Activated T-helper 1 cell treated with anti-CD3 and anti-CD28 coated beads, Interleukin-12 subunit alpha, Interleukin-12 subunit beta, Interleukin-2, Interleukin-4 antibody, amounts not matched to agents 30 ng/mL and 10 ng/mL and 1 ng/mL, durations not matched to agents 14 hours and 24 hours and 36 hours (primary cell): ENCODE measurements around the gene CNKSR3. TPM values are rescaled to one million over a fixed set of nuclear protein-coding genes. Genes with fewer than 3 reads are reported as not detected.

Experiments used
- DNase-seq: peaks from one replicate; pipeline ENCODE4 v3.0.0; 2021; ENCODE audit warnings: low spot score
- H3K27ac Mint-ChIP-seq: one replicate; pipeline ENCODE4 v1.8.0; 2021; ENCODE audit warnings: mild to moderate bottlenecking, mixed read lengths
- H3K27me3 Mint-ChIP-seq: one replicate; pipeline ENCODE4 v1.8.0; 2022; ENCODE audit warnings: mild to moderate bottlenecking, moderate library complexity, mixed read lengths; ENCODE audit not compliant: insufficient read depth
- H3K36me3 Mint-ChIP-seq: one replicate; pipeline ENCODE4 v1.8.0; 2021; ENCODE audit warnings: low read depth, mixed read lengths
- H3K4me1 Mint-ChIP-seq: one replicate; pipeline ENCODE4 v1.8.0; 2021; ENCODE audit warnings: low read depth, mixed read lengths
- H3K4me3 Mint-ChIP-seq: one replicate; pipeline ENCODE4 v1.8.0; 2021; ENCODE audit warnings: mild to moderate bottlenecking, moderate library complexity, mixed read lengths
- H3K9me3 Mint-ChIP-seq: one replicate; pipeline ENCODE4 v1.8.0; 2021; ENCODE audit warnings: mixed read lengths
- intact Hi-C: fragments of 100-400 bp; cut with micrococcal nuclease; formaldehyde crosslinking; loops from one replicate; pipeline ENCODE4 v1.15.1; 2024
- total RNA-seq: library from RNA; stranded (reverse); gene quantifications from 2 replicates; pipeline ENCODE4 v1.2.3, GENCODE V29; 2022

Gene CNKSR3
- total RNA-seq, 1 donor from 2014 or later, result not detected

GRCh38 chr6:154494592-154495311 lies 15.7 kb downstream of the CNKSR3 start:
- Mint-ChIP-seq H3K9me3 (no peaks in the 10 kb centered on the region), H3K36me3 (no peaks in the 10 kb centered on the region), H3K27ac (no peak overlapping the region), H3K27me3 (peaks cover 3% of the 10 kb centered on the region), H3K4me1 (no peaks in the 10 kb centered on the region), H3K4me3 (no peak overlapping the region)
- intact Hi-C loops, result no loop called here
- DNase-seq, result no peak

- Mint-ChIP-seq H3K4me3 (no peak overlapping the region), H3K27ac (no peak overlapping the region)
- intact Hi-C loops, result no loop called here
Observed at GRCh38 chr6:154491567-154492470, 18.7 kb downstream of the CNKSR3 start.

GRCh38 chr6:154489822-154490221 lies 20.7 kb downstream of the CNKSR3 start:
- H3K4me3 Mint-ChIP-seq, result no peak overlapping the region
- H3K9me3 Mint-ChIP-seq, result no peaks in the 10 kb centered on the region
- H3K36me3 Mint-ChIP-seq, result no peaks in the 10 kb centered on the region
- no peak for DNase-seq
- H3K27ac Mint-ChIP-seq, result no peak overlapping the region
- intact Hi-C loops, result no loop called here
- H3K27me3 Mint-ChIP-seq, result peaks cover 5% of the 10 kb centered on the region
- H3K4me1 Mint-ChIP-seq, result no peaks in the 10 kb centered on the region

More at GRCh38 chr6:154491567-154492470, 18.7 kb downstream of the CNKSR3 start:
- no peaks in the 10 kb centered on the region for H3K36me3 Mint-ChIP-seq
- H3K9me3 Mint-ChIP-seq, result no peaks in the 10 kb centered on the region
- no peaks in the 10 kb centered on the region for H3K4me1 Mint-ChIP-seq
- H3K27me3 Mint-ChIP-seq, result peaks cover 5% of the 10 kb centered on the region
- no peak for DNase-seq

- Mint-ChIP-seq H3K4me1 (no peaks in the 10 kb centered on the region), H3K9me3 (no peaks in the 10 kb centered on the region), H3K4me3 (no peak overlapping the region), H3K27me3 (peaks cover 5% of the 10 kb centered on the region), H3K36me3 (no peaks in the 10 kb centered on the region), H3K27ac (no peak overlapping the region)
- DNase-seq, result no peak
- intact Hi-C loops, result no loop called here
Observed at GRCh38 chr6:154488802-154489437, 21.6 kb downstream of the CNKSR3 start.

- Mint-ChIP-seq H3K9me3 (no peaks in the 10 kb centered on the region), H3K27ac (no peak overlapping the region), H3K36me3 (no peaks in the 10 kb centered on the region), H3K27me3 (peaks cover 5% of the 10 kb centered on the region), H3K4me1 (no peaks in the 10 kb centered on the region), H3K4me3 (no peak overlapping the region)
- intact Hi-C loops, result no loop called here
- DNase-seq, result no peak
Observed at GRCh38 chr6:154488248-154488593, 22.3 kb downstream of the CNKSR3 start.

- DNase-seq, result no peak
- Mint-ChIP-seq H3K4me3 (no peak overlapping the region), H3K27me3 (peaks cover 5% of the 10 kb centered on the region), H3K27ac (no peak overlapping the region), H3K4me1 (no peaks in the 10 kb centered on the region), H3K9me3 (no peaks in the 10 kb centered on the region), H3K36me3 (no peaks in the 10 kb centered on the region)
- intact Hi-C loops, result no loop called here
Observed at GRCh38 chr6:154487367-154488247, 22.9 kb downstream of the CNKSR3 start.

- intact Hi-C loops, result no loop called here
- Mint-ChIP-seq H3K36me3 (no peaks in the 10 kb centered on the region), H3K27ac (no peak overlapping the region), H3K9me3 (no peaks in the 10 kb centered on the region), H3K4me3 (no peak overlapping the region), H3K4me1 (no peaks in the 10 kb centered on the region), H3K27me3 (peaks cover 3% of the 10 kb centered on the region)
- DNase-seq, result no peak
Observed at GRCh38 chr6:154485815-154486214, 24.7 kb downstream of the CNKSR3 start.

GRCh38 chr6:154484942-154485341 lies 25.5 kb downstream of the CNKSR3 start:
- Mint-ChIP-seq H3K27ac (no peak overlapping the region), H3K27me3 (peaks cover 3% of the 10 kb centered on the region), H3K4me3 (no peak overlapping the region), H3K9me3 (no peaks in the 10 kb centered on the region), H3K4me1 (no peaks in the 10 kb centered on the region), H3K36me3 (no peaks in the 10 kb centered on the region)
- intact Hi-C loops, result no loop called here
- DNase-seq, result no peak

- intact Hi-C loops, result no loop called here
- H3K27me3 Mint-ChIP-seq, result peaks cover 3% of the 10 kb centered on the region
- DNase-seq, result no peak
- no peaks in the 10 kb centered on the region for H3K9me3 Mint-ChIP-seq
- H3K36me3 Mint-ChIP-seq, result no peaks in the 10 kb centered on the region
- no peak overlapping the region for H3K4me3 Mint-ChIP-seq
- no peaks in the 10 kb centered on the region for H3K4me1 Mint-ChIP-seq
- H3K27ac Mint-ChIP-seq, result no peak overlapping the region
Observed at GRCh38 chr6:154482858-154483257, 27.6 kb downstream of the CNKSR3 start.

- no peak overlapping the region for H3K4me3 Mint-ChIP-seq
- H3K9me3 Mint-ChIP-seq, result no peaks in the 10 kb centered on the region
- peaks cover 3% of the 10 kb centered on the region for H3K27me3 Mint-ChIP-seq
- intact Hi-C loops, result no loop called here
- H3K36me3 Mint-ChIP-seq, result no peaks in the 10 kb centered on the region
- no peak overlapping the region for H3K27ac Mint-ChIP-seq
- no peaks in the 10 kb centered on the region for H3K4me1 Mint-ChIP-seq
- no peak for DNase-seq
Observed at GRCh38 chr6:154481521-154482013, 28.9 kb downstream of the CNKSR3 start.

- no peaks in the 10 kb centered on the region for H3K36me3 Mint-ChIP-seq
- no peaks in the 10 kb centered on the region for H3K4me1 Mint-ChIP-seq
- no peaks in the 10 kb centered on the region for H3K9me3 Mint-ChIP-seq
- intact Hi-C loops, result no loop called here
- no peak overlapping the region for H3K4me3 Mint-ChIP-seq
- DNase-seq, result no peak
- H3K27ac Mint-ChIP-seq, result no peak overlapping the region
- peaks cover 3% of the 10 kb centered on the region for H3K27me3 Mint-ChIP-seq
Observed at GRCh38 chr6:154479771-154480639, 30.5 kb downstream of the CNKSR3 start.
